ENCODE results near the gene ZNF343. TPM values are rescaled to one million over a fixed set of nuclear protein-coding genes. Genes with fewer than 3 reads are reported as not detected.
A peak's percentile ranks its signal among the peaks of the same experiment; 100 is the strongest.

The ZNF343 gene
- total and polyA plus RNA-seq, 2 donors (not counting 1 experiment from before 2014, with no cell fraction given) = 11.2 to 15.0 TPM

GRCh38 chr20:2485661-2486060, 23.1 kb downstream of the ZNF343 start:
- H3K36me3 ChIP-seq (ENCODE audit: control insufficient read depth, insufficient read depth, low read length) = peaks cover 19% of the 10 kb centered on the region
- H3K4me2 ChIP-seq (ENCODE audit: extremely low read depth, insufficient read depth, low read length) = no peak overlapping the region
- no peaks in the 10 kb centered on the region for H3K79me2 ChIP-seq (ENCODE audit: control insufficient read depth, insufficient read depth, low read length)
- H4K20me1 ChIP-seq (ENCODE audit: control insufficient read depth, extremely low read depth, insufficient read depth, low read length) = no peaks in the 10 kb centered on the region
- peak in 1 of 2 donors; percentile 59 for DNase-seq (ENCODE audit: low read depth in 2 of 2)
- H3K27ac ChIP-seq (ENCODE audit: insufficient read depth, low read length) = no peak overlapping the region
- no peak overlapping the region for H3K4me3 ChIP-seq (replicated peaks in 1 of 4; ENCODE audit: control extremely low read depth in 1 of 4, insufficient read depth in 1 of 4, low read depth in 3 of 4, low read length in 4 of 4)
- no peak for TF ChIP-seq CTCF (conservative IDR thresholded peaks at IDR 0.05 in 1 of 2, IDR thresholded peaks at IDR 0.05 in 1 of 2; ENCODE audit: low read depth in 1 of 2, low read length in 2 of 2)
- no peak for TF ChIP-seq EZH2 (IDR thresholded peaks at IDR 0.05; ENCODE audit: low read length, missing control alignments)
- no peaks in the 10 kb centered on the region for H3K27me3 ChIP-seq (ENCODE audit: control insufficient read depth, insufficient read depth, low read length)
- no peaks in the 10 kb centered on the region for H3K4me1 ChIP-seq (ENCODE audit: control insufficient read depth, extremely low read depth, insufficient read depth, low read length)
- H3K9ac ChIP-seq (ENCODE audit: insufficient read depth, low read length) = no peak overlapping the region
- H3K9me3 ChIP-seq (ENCODE audit: control insufficient read depth, insufficient read depth, low read depth, low read length) = no peaks in the 10 kb centered on the region
- H2AFZ ChIP-seq (ENCODE audit: low read length) = no peak overlapping the region

- TF ChIP-seq EZH2 (IDR thresholded peaks at IDR 0.05; ENCODE audit: low read length, missing control alignments) = no peak
- TF ChIP-seq CTCF (conservative IDR thresholded peaks at IDR 0.05 in 1 of 2, IDR thresholded peaks at IDR 0.05 in 1 of 2; ENCODE audit: low read depth in 1 of 2, low read length in 2 of 2) = no peak
- Histone ChIP-seq H3K4me1 (ENCODE audit: control insufficient read depth, extremely low read depth, insufficient read depth, low read length) (no peaks in the 10 kb centered on the region), H4K20me1 (ENCODE audit: control insufficient read depth, extremely low read depth, insufficient read depth, low read length) (no peaks in the 10 kb centered on the region), H3K27me3 (ENCODE audit: control insufficient read depth, insufficient read depth, low read length) (no peaks in the 10 kb centered on the region), H3K79me2 (ENCODE audit: control insufficient read depth, insufficient read depth, low read length) (no peaks in the 10 kb centered on the region), H3K36me3 (ENCODE audit: control insufficient read depth, insufficient read depth, low read length) (peaks cover 19% of the 10 kb centered on the region), H3K9me3 (ENCODE audit: control insufficient read depth, insufficient read depth, low read depth, low read length) (no peaks in the 10 kb centered on the region), H3K9ac (ENCODE audit: insufficient read depth, low read length) (no peak overlapping the region), H3K27ac (ENCODE audit: insufficient read depth, low read length) (no peak overlapping the region), H2AFZ (ENCODE audit: low read length) (no peak overlapping the region), H3K4me3 (replicated peaks in 1 of 4; ENCODE audit: control extremely low read depth in 1 of 4, insufficient read depth in 1 of 4, low read depth in 3 of 4, low read length in 4 of 4) (no peak overlapping the region), H3K4me2 (ENCODE audit: extremely low read depth, insufficient read depth, low read length) (no peak overlapping the region)
- no peak for DNase-seq (ENCODE audit: low read depth in 2 of 2)
Measured at GRCh38 chr20:2485080-2485479, 23.6 kb downstream of the ZNF343 start.

GRCh38 chr20:2483504-2483903, 25.2 kb downstream of the ZNF343 start:
- Histone ChIP-seq H3K27ac (ENCODE audit: insufficient read depth, low read length) (no peak overlapping the region), H3K36me3 (ENCODE audit: control insufficient read depth, insufficient read depth, low read length) (peaks cover 16% of the 10 kb centered on the region), H3K4me1 (ENCODE audit: control insufficient read depth, extremely low read depth, insufficient read depth, low read length) (no peaks in the 10 kb centered on the region), H3K79me2 (ENCODE audit: control insufficient read depth, insufficient read depth, low read length) (no peaks in the 10 kb centered on the region), H3K9ac (ENCODE audit: insufficient read depth, low read length) (no peak overlapping the region), H3K4me3 (replicated peaks in 1 of 4; ENCODE audit: control extremely low read depth in 1 of 4, insufficient read depth in 1 of 4, low read depth in 3 of 4, low read length in 4 of 4) (no peak overlapping the region), H3K27me3 (ENCODE audit: control insufficient read depth, insufficient read depth, low read length) (no peaks in the 10 kb centered on the region), H3K4me2 (ENCODE audit: extremely low read depth, insufficient read depth, low read length) (no peak overlapping the region), H2AFZ (ENCODE audit: low read length) (no peak overlapping the region), H3K9me3 (ENCODE audit: control insufficient read depth, insufficient read depth, low read depth, low read length) (no peaks in the 10 kb centered on the region), H4K20me1 (ENCODE audit: control insufficient read depth, extremely low read depth, insufficient read depth, low read length) (no peaks in the 10 kb centered on the region)
- no peak for DNase-seq (ENCODE audit: low read depth in 2 of 2)
- TF ChIP-seq CTCF (conservative IDR thresholded peaks at IDR 0.05 in 1 of 2, IDR thresholded peaks at IDR 0.05 in 1 of 2; ENCODE audit: low read depth in 1 of 2, low read length in 2 of 2) = no peak
- TF ChIP-seq EZH2 (IDR thresholded peaks at IDR 0.05; ENCODE audit: low read length, missing control alignments) = no peak
